ENCODE results near the gene MEI1. TPM values are rescaled to one million over a fixed set of nuclear protein-coding genes. Genes with fewer than 3 reads are reported as not detected.

Gene MEI1
- total RNA-seq, 1 donor from 2014 or later, result 1.5 TPM

DNA sequence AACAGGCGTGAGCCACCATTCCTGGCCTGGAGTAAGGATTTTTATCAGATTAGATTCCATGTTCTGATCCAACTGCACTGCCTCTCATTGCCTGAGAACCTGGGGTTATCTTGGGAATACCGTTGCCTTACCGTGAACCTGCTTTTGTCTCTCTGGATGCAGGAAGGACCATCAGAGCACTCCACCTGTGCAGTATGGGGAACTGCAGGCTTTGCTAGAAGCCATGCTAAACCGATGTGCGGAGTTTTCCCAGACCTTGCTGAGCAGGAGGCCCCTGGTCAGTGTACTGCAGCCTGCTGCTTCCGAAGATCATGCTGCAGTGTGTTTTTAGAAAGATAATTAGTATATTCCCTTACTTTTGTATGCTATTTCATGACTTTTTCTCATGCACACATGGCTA is 43.6 kb downstream of the MEI1 start:
- TF ChIP-seq, protein P1, sequence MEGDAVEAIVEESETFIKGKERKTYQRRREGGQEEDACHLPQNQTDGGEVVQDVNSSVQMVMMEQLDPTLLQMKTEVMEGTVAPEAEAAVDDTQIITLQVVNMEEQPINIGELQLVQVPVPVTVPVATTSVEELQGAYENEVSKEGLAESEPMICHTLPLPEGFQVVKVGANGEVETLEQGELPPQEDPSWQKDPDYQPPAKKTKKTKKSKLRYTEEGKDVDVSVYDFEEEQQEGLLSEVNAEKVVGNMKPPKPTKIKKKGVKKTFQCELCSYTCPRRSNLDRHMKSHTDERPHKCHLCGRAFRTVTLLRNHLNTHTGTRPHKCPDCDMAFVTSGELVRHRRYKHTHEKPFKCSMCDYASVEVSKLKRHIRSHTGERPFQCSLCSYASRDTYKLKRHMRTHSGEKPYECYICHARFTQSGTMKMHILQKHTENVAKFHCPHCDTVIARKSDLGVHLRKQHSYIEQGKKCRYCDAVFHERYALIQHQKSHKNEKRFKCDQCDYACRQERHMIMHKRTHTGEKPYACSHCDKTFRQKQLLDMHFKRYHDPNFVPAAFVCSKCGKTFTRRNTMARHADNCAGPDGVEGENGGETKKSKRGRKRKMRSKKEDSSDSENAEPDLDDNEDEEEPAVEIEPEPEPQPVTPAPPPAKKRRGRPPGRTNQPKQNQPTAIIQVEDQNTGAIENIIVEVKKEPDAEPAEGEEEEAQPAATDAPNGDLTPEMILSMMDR (IDR thresholded peaks at IDR 0.05; ENCODE audit: insufficient read depth, low read length, poor library complexity, severe bottlenecking), result no peak
- H3K4me3 ChIP-seq (ENCODE audit: low read depth, low read length), result no peak overlapping the region
- no peaks in the 10 kb centered on the region for H3K36me3 ChIP-seq (ENCODE audit: control insufficient read depth, insufficient read depth, low read length)
- DNase-seq (ENCODE audit: low read depth), result no peak
- no peaks in the 10 kb centered on the region for H3K27me3 ChIP-seq (ENCODE audit: control insufficient read depth, insufficient read depth, low read length)

- H3K27me3 ChIP-seq (ENCODE audit: control insufficient read depth, insufficient read depth, low read length), result no peaks in the 10 kb centered on the region
- DNase-seq (ENCODE audit: low read depth), result no peak
- TF ChIP-seq, protein P1 (IDR thresholded peaks at IDR 0.05; ENCODE audit: insufficient read depth, low read length, poor library complexity, severe bottlenecking), result no peak
- no peak overlapping the region for H3K4me3 ChIP-seq (ENCODE audit: low read depth, low read length)
- no peaks in the 10 kb centered on the region for H3K36me3 ChIP-seq (ENCODE audit: control insufficient read depth, insufficient read depth, low read length)
These were observed 46.7 kb downstream of the MEI1 start for GRCh38 chr22:41745968-41746367.

DNA sequence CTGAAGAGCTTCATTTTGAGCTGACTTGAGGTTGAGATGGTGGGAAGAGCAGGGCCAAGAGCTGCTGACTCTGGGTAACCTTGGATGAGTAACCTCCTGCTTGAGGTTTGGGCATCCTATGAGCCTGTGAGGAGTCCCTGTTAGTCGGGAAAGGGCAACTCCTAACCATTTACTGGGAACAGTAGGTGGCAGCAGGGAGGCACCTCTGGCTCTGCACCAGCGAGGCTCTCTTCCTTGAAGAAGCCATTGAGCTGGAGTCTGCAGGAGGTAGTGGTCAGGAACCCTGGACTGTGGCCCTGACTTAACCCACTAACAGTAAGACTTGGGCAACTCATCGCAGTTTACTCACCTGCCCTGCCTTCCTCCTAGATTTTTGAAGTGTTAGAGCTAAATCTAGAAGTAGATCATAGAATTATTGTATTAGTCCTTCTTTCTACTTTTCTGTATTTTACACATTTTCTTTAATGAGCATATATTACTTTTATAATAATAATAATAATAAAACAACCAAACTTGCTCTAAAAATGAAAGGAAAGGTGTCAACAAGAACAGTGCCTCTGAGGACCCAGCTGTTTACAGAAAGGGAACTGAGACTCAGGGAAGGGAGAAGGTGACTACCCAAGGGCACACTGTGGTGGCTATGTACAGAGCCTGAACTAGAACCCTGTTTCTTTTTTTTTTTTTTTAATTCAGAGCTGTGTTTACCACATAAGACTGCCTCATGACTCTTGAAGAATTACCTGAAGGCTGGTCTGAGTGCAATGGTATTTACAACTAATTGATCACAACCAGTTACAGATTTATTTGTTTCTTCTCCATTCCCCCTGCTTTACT is 47.5 kb downstream of the MEI1 start:
- peak; percentile 79 for DNase-seq (ENCODE audit: low read depth)
- Histone ChIP-seq H3K27me3 (ENCODE audit: control insufficient read depth, insufficient read depth, low read length) (no peaks in the 10 kb centered on the region), H3K36me3 (ENCODE audit: control insufficient read depth, insufficient read depth, low read length) (no peaks in the 10 kb centered on the region), H3K4me3 (ENCODE audit: low read depth, low read length) (no peak overlapping the region)
- TF ChIP-seq, protein P1 (IDR thresholded peaks at IDR 0.05; ENCODE audit: insufficient read depth, low read length, poor library complexity, severe bottlenecking), result peak; percentile 86

- Histone ChIP-seq H3K4me3 (ENCODE audit: low read depth, low read length) (no peak overlapping the region), H3K36me3 (ENCODE audit: control insufficient read depth, insufficient read depth, low read length) (no peaks in the 10 kb centered on the region), H3K27me3 (ENCODE audit: control insufficient read depth, insufficient read depth, low read length) (no peaks in the 10 kb centered on the region)
- no peak for DNase-seq (ENCODE audit: low read depth)
- TF ChIP-seq, protein P1 (IDR thresholded peaks at IDR 0.05; ENCODE audit: insufficient read depth, low read length, poor library complexity, severe bottlenecking), result no peak
These were observed 53.0 kb downstream of the MEI1 start for GRCh38 chr22:41752011-41752970.

GRCh38 chr22:41753984-41754383 is 54.7 kb downstream of the MEI1 start:
- no peaks in the 10 kb centered on the region for H3K27me3 ChIP-seq (ENCODE audit: control insufficient read depth, insufficient read depth, low read length)
- no peaks in the 10 kb centered on the region for H3K36me3 ChIP-seq (ENCODE audit: control insufficient read depth, insufficient read depth, low read length)
- no peak overlapping the region for H3K4me3 ChIP-seq (ENCODE audit: low read depth, low read length)
- TF ChIP-seq, protein P1 (IDR thresholded peaks at IDR 0.05; ENCODE audit: insufficient read depth, low read length, poor library complexity, severe bottlenecking), result no peak
- DNase-seq (ENCODE audit: low read depth), result no peak

All from kidney epithelial cell (primary cell).